HPDE6-E6E7 (cell line): ENCODE measurements around the gene MEPE.

Source experiments
- DNase-seq: peaks from one replicate; pipeline ENCODE4 v3.0.0; 2011; ENCODE audit warnings: missing footprints; ENCODE audit errors: extremely low spot score

The MEPE gene

GRCh38 chr4:87843936-87844335, 11.2 kb downstream of the MEPE start:
- no peak for DNase-seq

GRCh38 chr4:87844452-87844851, 11.7 kb downstream of the MEPE start:
- no peak for DNase-seq

GRCh38 chr4:87846226-87846625, 13.5 kb downstream of the MEPE start:
- DNase-seq, result no peak

- DNase-seq, result peak; percentile 41
Observed at GRCh38 chr4:87848622-87849351, 16.0 kb downstream of the MEPE start.

- no peak for DNase-seq
Observed at GRCh38 chr4:87849612-87850011, 16.8 kb downstream of the MEPE start.

GRCh38 chr4:87851332-87851731, 18.6 kb downstream of the MEPE start:
- no peak for DNase-seq

GRCh38 chr4:87851953-87852352, 19.2 kb downstream of the MEPE start:
- no peak for DNase-seq

- DNase-seq, result peak; percentile 12
Observed at GRCh38 chr4:87853108-87853507, 20.3 kb downstream of the MEPE start.

- no peak for DNase-seq
Observed at GRCh38 chr4:87853891-87854290, 21.1 kb downstream of the MEPE start.

GRCh38 chr4:87855559-87855958, 22.8 kb downstream of the MEPE start:
- DNase-seq, result no peak

GRCh38 chr4:87856816-87857215, 24.0 kb downstream of the MEPE start:
- no peak for DNase-seq

- DNase-seq, result no peak
Observed at GRCh38 chr4:87857789-87858188, 25.0 kb downstream of the MEPE start.

- DNase-seq, result no peak
Observed at GRCh38 chr4:87862236-87862635, 29.5 kb downstream of the MEPE start.

GRCh38 chr4:87863486-87863885, 30.7 kb downstream of the MEPE start:
- no peak for DNase-seq

- no peak for DNase-seq
Observed at GRCh38 chr4:87864321-87864720, 31.6 kb downstream of the MEPE start.

GRCh38 chr4:87865288-87865687, 32.5 kb downstream of the MEPE start:
- DNase-seq, result no peak

GRCh38 chr4:87865960-87866598, 33.3 kb downstream of the MEPE start:
- no peak for DNase-seq

- DNase-seq, result no peak
Observed at GRCh38 chr4:87868522-87868921, 35.8 kb downstream of the MEPE start.

GRCh38 chr4:87872028-87872427, 39.3 kb downstream of the MEPE start:
- DNase-seq, result no peak

GRCh38 chr4:87875191-87875590, 42.4 kb downstream of the MEPE start:
- no peak for DNase-seq

- DNase-seq, result no peak
Observed at GRCh38 chr4:87880106-87880505, 47.3 kb downstream of the MEPE start.

GRCh38 chr4:87881115-87881514, 48.3 kb downstream of the MEPE start:
- DNase-seq, result no peak

- DNase-seq, result no peak
Observed at GRCh38 chr4:87882321-87882720, 49.6 kb downstream of the MEPE start.

GRCh38 chr4:87882861-87883260, 50.1 kb downstream of the MEPE start:
- no peak for DNase-seq
